ENCODE data around the gene SLC13A3.

DNA sequence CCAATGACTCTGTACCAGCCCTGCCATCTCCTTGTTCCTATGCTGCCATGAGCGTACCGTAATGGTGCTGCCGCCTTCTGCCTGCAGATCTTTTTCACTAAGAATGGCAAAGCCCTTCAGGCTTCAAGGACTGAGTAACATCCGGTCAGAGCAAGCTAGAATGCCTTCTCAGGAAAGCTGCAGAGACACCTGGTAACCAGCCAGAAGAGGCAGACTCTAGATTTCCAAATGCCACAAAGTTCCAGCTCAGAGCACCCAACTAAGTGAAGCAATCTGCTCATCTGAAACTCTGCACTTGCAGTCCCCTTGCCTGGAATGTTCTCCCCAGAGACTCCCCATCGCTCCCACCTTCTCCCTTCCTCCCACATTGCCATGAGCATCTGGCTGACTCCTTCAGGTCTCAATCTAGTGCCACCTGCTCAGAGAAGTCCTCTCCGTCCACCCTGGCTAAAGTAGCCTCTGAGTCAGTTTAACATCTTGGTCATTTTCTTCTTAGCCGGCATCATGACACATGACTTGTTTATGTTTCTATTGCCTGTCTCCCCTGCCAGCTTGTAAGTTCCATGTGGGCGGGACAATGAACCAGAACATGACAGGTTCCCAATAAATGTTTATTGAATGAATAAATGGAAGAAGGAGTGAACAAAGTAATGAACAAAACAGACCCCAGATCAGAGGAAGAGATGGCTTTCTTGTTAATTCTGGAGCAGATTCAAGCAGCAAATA is 93.9 kb downstream of the SLC13A3 start:
- no peak for TF ChIP-seq EZH2 (IDR thresholded peaks at IDR 0.05)
- TF ChIP-seq EZH2phosphoT487 (IDR thresholded peaks at IDR 0.05) = no peak
- TF ChIP-seq, protein P1, sequence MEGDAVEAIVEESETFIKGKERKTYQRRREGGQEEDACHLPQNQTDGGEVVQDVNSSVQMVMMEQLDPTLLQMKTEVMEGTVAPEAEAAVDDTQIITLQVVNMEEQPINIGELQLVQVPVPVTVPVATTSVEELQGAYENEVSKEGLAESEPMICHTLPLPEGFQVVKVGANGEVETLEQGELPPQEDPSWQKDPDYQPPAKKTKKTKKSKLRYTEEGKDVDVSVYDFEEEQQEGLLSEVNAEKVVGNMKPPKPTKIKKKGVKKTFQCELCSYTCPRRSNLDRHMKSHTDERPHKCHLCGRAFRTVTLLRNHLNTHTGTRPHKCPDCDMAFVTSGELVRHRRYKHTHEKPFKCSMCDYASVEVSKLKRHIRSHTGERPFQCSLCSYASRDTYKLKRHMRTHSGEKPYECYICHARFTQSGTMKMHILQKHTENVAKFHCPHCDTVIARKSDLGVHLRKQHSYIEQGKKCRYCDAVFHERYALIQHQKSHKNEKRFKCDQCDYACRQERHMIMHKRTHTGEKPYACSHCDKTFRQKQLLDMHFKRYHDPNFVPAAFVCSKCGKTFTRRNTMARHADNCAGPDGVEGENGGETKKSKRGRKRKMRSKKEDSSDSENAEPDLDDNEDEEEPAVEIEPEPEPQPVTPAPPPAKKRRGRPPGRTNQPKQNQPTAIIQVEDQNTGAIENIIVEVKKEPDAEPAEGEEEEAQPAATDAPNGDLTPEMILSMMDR (IDR thresholded peaks at IDR 0.05) = no peak

All from neural progenitor cell (in vitro differentiated cells).